ENCODE data around the gene PSG4. TPM values are rescaled to one million over a fixed set of nuclear protein-coding genes. Genes with fewer than 3 reads are reported as not detected.

PSG4 gene
- total and polyA plus RNA-seq, 2 of the 8 experiments (the other 6 are each of a cell fraction or from before 2014, with no cell fraction given) = not detected

- H3K4me1 ChIP-seq (replicated peaks in 1 of 4; ENCODE audit: control insufficient read depth in 3 of 4, insufficient read depth in 4 of 4, low read length in 3 of 4) = no peaks in the 10 kb centered on the region
- H3K56ac ChIP-seq (replicated peaks; ENCODE audit: insufficient read length, low read depth, low read length) = no peak overlapping the region
- no peak overlapping the region for H2BK5ac ChIP-seq (ENCODE audit: low read depth, low read length)
- H3K4me2 ChIP-seq (ENCODE audit: insufficient read depth in 1 of 2, low read depth in 2 of 2, low read length in 2 of 2) = no peak overlapping the region
- FAIRE-seq (no peak), DNase-seq (ENCODE audit: low read depth in 1 of 2, low spot score in 2 of 2) (no peak)
- H2BK12ac ChIP-seq (ENCODE audit: low read depth, low read length) = no peak overlapping the region
- H2BK120ac ChIP-seq (replicated peaks; ENCODE audit: low read depth, low read length) = no peak overlapping the region
- WGBS, 2 experiments (ENCODE audit: extremely low coverage in 1 of 2, insufficient coverage in 1 of 2, insufficient read length in 1 of 2, insufficient replicate concordance in 2 of 2, low coverage in 1 of 2, low lambda C conversion rate in 2 of 2, missing lambda C conversion rate in 1 of 2) = 91% methylated on average over 2 of the region's 2 CpGs; no CpG with 5 or more reads in 1 of the 2 experiments
- no peak overlapping the region for H2BK15ac ChIP-seq (ENCODE audit: low read length)
- H3K27ac ChIP-seq (ENCODE audit: low read depth, low read length) = no peak overlapping the region
- H2AK5ac ChIP-seq (ENCODE audit: low read depth, low read length) = no peak overlapping the region
- no peak overlapping the region for H3K4ac ChIP-seq (replicated peaks; ENCODE audit: insufficient read length, low read depth, low read length)
- H3K79me1 ChIP-seq (ENCODE audit: low read depth, low read length) = no peaks in the 10 kb centered on the region
- H3K4me3 ChIP-seq (ENCODE audit: extremely low read depth in 1 of 4, insufficient read depth in 2 of 4, low read depth in 3 of 4, low read length in 4 of 4) = no peak overlapping the region
- no peaks in the 10 kb centered on the region for H3K79me2 ChIP-seq (ENCODE audit: control insufficient read depth in 1 of 2, insufficient read depth in 2 of 2, low read length in 2 of 2)
- no peaks in the 10 kb centered on the region for H3K27me3 ChIP-seq (replicated peaks in 1 of 4; ENCODE audit: control insufficient read depth in 3 of 4, extremely low read depth in 1 of 4, insufficient read depth in 3 of 4, low read length in 3 of 4)
- H3K18ac ChIP-seq (ENCODE audit: extremely low read depth, low read length) = no peak overlapping the region
- H3K14ac ChIP-seq (ENCODE audit: insufficient read length) = no peak overlapping the region
- H3K36me3 ChIP-seq (ENCODE audit: control insufficient read depth in 2 of 4, insufficient read depth in 4 of 4, low read length in 3 of 4) = no peaks in the 10 kb centered on the region
- H2BK20ac ChIP-seq (ENCODE audit: low read length) = no peak overlapping the region
- ChIA-PET CTCF (ENCODE audit: partially characterized antibody) (no interaction called here), POLR2A (ENCODE audit: partially characterized antibody) (no interaction called here)
- H3K9ac ChIP-seq (replicated peaks in 1 of 4; ENCODE audit: extremely low read depth in 1 of 4, low read depth in 3 of 4, low read length in 3 of 4) = no peak overlapping the region
- no peak overlapping the region for H4K8ac ChIP-seq (ENCODE audit: extremely low read depth, insufficient read depth, low read length)
- peaks cover 20 to 56% of the 10 kb centered on the region in 2 experiments; a peak in 3 of 4 replicates for H3K9me3 ChIP-seq (ENCODE audit: insufficient read depth in 2 of 2, low read depth in 1 of 2, low read length in 1 of 2)
- H4K5ac ChIP-seq (ENCODE audit: insufficient read length, low read depth, low read length) = no peak overlapping the region
- no peak overlapping the region for H4K91ac ChIP-seq (replicated peaks; ENCODE audit: insufficient read length, low read length)
- no peak overlapping the region for H3K23ac ChIP-seq (ENCODE audit: insufficient read length)
- H3K23me2 ChIP-seq (ENCODE audit: low read depth, low read length) = no peaks in the 10 kb centered on the region
- H4K20me1 ChIP-seq (replicated peaks in 1 of 2; ENCODE audit: control insufficient read depth in 1 of 2, insufficient read depth in 2 of 2, low read length in 2 of 2) = no peaks in the 10 kb centered on the region
- H2AFZ ChIP-seq (ENCODE audit: low read length) = no peak overlapping the region
- TF ChIP-seq, protein P1, sequence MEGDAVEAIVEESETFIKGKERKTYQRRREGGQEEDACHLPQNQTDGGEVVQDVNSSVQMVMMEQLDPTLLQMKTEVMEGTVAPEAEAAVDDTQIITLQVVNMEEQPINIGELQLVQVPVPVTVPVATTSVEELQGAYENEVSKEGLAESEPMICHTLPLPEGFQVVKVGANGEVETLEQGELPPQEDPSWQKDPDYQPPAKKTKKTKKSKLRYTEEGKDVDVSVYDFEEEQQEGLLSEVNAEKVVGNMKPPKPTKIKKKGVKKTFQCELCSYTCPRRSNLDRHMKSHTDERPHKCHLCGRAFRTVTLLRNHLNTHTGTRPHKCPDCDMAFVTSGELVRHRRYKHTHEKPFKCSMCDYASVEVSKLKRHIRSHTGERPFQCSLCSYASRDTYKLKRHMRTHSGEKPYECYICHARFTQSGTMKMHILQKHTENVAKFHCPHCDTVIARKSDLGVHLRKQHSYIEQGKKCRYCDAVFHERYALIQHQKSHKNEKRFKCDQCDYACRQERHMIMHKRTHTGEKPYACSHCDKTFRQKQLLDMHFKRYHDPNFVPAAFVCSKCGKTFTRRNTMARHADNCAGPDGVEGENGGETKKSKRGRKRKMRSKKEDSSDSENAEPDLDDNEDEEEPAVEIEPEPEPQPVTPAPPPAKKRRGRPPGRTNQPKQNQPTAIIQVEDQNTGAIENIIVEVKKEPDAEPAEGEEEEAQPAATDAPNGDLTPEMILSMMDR (IDR thresholded peaks at IDR 0.05; ENCODE audit: control extremely low read depth in 1 of 3, insufficient read depth in 1 of 3, low read depth in 1 of 3, low read length in 3 of 3) = no peak
- TF ChIP-seq ZNF274 (IDR thresholded peaks at IDR 0.05; ENCODE audit: borderline replicate concordance, extremely low read depth, low read length) = no peak
- no peak for TF ChIP-seq HDAC6 (IDR thresholded peaks at IDR 0.05; ENCODE audit: low read depth, low read length)
- TF ChIP-seq SAP30 (IDR thresholded peaks at IDR 0.05; ENCODE audit: insufficient read depth, insufficient replicate concordance, low read length) = no peak
- no peak for TF ChIP-seq EP300 (IDR thresholded peaks at IDR 0.05; ENCODE audit: borderline replicate concordance in 1 of 2, low read depth in 2 of 2, low read length in 2 of 2)
- TF ChIP-seq SP1 (IDR thresholded peaks at IDR 0.05; ENCODE audit: low read depth, low read length) = no peak
- no peak for TF ChIP-seq RAD21 (IDR thresholded peaks at IDR 0.05 in 1 of 2, conservative IDR thresholded peaks at IDR 0.05 in 1 of 2; ENCODE audit: low read depth in 2 of 2, low read length in 2 of 2)
- no peak for TF ChIP-seq KDM4A (IDR thresholded peaks at IDR 0.05; ENCODE audit: low read depth, low read length, severe bottlenecking)
- no peak for TF ChIP-seq ATF3 (IDR thresholded peaks at IDR 0.05; ENCODE audit: insufficient read depth, low read depth, low read length)
- no peak for TF ChIP-seq TAF7 (optimal IDR thresholded peaks at IDR 0.05; ENCODE audit: borderline replicate concordance, low read depth, low read length)
- no peak for TF ChIP-seq CREB1 (IDR thresholded peaks at IDR 0.05)
These were observed 19.4 kb upstream of the PSG4 start for GRCh38 chr19:43224855-43225253.
